T-helper 1 cell treated with Interleukin-12 subunit alpha and Interleukin-12 subunit beta and Interleukin-4 antibody, amounts not matched to agents 30 μg/mL and 1 μg/mL, for 36 hours (primary cell): ENCODE results near the gene OTOG.

Experiments used
- H3K27ac Mint-ChIP-seq: one replicate; pipeline ENCODE4 v1.8.0; 2021; ENCODE audit warnings: mild to moderate bottlenecking, mixed read lengths
- H3K27me3 Mint-ChIP-seq: one replicate; pipeline ENCODE4 v1.8.0; 2021; ENCODE audit warnings: low read depth, mixed read lengths
- H3K36me3 Mint-ChIP-seq: one replicate; pipeline ENCODE4 v1.8.0; 2021; ENCODE audit warnings: low read depth, mixed read lengths
- H3K4me1 Mint-ChIP-seq: one replicate; pipeline ENCODE4 v1.8.0; 2021; ENCODE audit warnings: low read depth, mixed read lengths
- H3K4me3 Mint-ChIP-seq: one replicate; pipeline ENCODE4 v1.8.0; 2021; ENCODE audit warnings: mild to moderate bottlenecking, moderate library complexity, mixed read lengths
- H3K9me3 Mint-ChIP-seq: one replicate; pipeline ENCODE4 v1.8.0; 2021; ENCODE audit warnings: mixed read lengths

OTOG gene

GRCh38 chr11:17554487-17554886, 7.4 kb downstream of the OTOG start:
- Mint-ChIP-seq H3K9me3 (no peaks in the 10 kb centered on the region), H3K27ac (no peak overlapping the region), H3K36me3 (no peaks in the 10 kb centered on the region), H3K4me3 (no peak overlapping the region), H3K27me3 (no peaks in the 10 kb centered on the region), H3K4me1 (no peaks in the 10 kb centered on the region)

- H3K36me3 Mint-ChIP-seq, result no peaks in the 10 kb centered on the region
- peaks cover 7% of the 10 kb centered on the region for H3K27me3 Mint-ChIP-seq
- no peak overlapping the region for H3K27ac Mint-ChIP-seq
- H3K4me1 Mint-ChIP-seq, result no peaks in the 10 kb centered on the region
- no peaks in the 10 kb centered on the region for H3K9me3 Mint-ChIP-seq
- H3K4me3 Mint-ChIP-seq, result no peak overlapping the region
Measured at GRCh38 chr11:17556999-17557398, 9.9 kb downstream of the OTOG start.

DNA sequence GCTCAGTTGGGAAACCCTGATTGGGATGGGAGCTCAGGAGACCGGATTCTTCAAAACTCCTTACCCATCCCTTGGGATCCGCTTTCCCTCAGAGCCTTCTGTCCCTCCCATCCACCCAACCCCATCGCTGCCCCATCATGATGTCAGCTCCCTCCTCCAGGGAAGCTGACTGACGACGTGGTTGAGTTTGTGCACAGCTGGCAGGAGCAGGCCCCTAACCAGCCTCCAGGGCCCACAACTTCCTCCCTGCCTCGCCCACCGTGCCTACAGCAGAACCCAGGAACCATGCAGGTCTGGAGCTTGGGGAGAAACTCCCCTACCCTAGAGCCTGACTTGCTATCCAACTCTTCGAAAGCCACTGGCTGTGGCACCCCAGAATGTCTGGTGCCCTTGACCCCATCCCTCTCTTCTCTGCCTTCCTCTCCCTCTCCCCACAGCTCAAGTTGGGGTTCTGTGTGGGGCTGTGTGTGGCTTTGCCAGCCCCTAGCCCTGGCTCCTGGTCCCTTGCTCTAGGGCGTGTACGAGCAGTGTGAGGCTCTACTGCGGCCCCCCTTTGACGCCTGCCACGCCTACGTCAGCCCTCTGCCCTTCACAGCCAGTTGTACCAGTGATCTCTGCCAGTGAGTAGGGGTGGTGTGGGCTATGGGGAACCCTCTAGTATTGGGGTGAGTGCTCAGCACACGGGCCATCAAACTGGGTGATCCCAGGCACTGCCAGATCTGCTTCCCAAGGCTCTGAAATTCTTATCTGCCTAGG, 11.1 kb downstream of the OTOG start:
- Mint-ChIP-seq H3K4me1 (peaks cover 3% of the 10 kb centered on the region), H3K27ac (no peak overlapping the region), H3K9me3 (no peaks in the 10 kb centered on the region), H3K27me3 (peaks cover 11% of the 10 kb centered on the region), H3K36me3 (no peaks in the 10 kb centered on the region), H3K4me3 (no peak overlapping the region)

DNA sequence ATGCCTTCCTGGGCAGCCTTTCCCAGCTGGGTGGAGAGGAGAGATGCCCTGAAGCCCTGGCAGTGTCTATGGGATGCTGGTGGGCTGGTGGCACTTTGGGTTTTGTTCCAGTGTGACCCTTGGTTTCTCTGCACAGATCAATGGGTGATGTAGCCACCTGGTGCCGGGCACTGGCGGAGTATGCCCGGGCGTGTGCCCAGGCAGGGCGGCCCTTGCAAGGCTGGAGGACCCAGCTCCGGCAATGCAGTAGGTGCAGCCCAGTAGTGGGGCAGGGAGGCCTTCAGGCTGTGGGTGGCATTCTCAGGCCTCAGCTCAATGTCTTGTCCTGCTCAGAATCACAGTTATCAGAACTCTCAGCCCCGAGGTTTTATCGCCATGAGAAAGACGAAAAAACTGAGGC, 11.9 kb downstream of the OTOG start:
- peaks cover 3% of the 10 kb centered on the region for H3K4me1 Mint-ChIP-seq
- no peaks in the 10 kb centered on the region for H3K9me3 Mint-ChIP-seq
- H3K27me3 Mint-ChIP-seq, result peaks cover 11% of the 10 kb centered on the region
- no peaks in the 10 kb centered on the region for H3K36me3 Mint-ChIP-seq
- H3K27ac Mint-ChIP-seq, result no peak overlapping the region
- H3K4me3 Mint-ChIP-seq, result no peak overlapping the region

DNA sequence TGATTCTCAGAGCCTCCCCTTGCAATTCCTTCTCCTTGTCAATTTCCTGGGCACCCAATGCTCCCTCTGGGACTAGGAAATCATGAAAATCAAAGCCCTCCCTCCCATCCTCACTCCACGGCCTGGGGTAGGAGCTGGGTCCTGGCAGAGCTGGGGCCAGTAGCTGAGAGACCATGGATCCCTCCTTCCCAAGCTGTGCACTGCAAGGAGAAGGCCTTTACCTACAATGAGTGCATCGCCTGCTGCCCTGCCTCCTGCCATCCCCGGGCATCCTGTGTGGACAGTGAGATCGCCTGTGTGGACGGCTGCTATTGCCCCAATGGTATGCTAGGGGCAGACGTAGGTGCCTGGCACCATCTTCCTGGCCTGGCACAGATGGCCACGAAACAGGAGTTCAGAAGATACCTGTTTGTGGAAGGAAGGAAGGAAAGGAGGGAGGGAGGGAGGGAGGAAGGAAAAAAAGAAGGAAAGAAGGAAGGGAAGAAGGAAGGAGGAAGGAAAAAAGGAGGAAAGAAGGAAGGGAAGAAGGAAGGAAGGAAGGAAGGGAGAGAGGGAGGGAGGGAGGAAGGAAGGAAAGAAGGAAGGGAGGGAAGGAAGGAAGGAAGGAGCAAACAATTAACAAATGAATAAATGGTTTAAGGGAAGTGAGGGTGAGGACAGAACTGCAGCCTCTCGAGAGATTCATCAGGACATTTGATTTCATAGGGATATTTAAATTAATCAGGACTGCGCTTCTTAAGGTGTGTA, 12.5 kb downstream of the OTOG start:
- Mint-ChIP-seq H3K4me1 (peaks cover 3% of the 10 kb centered on the region), H3K9me3 (no peaks in the 10 kb centered on the region), H3K4me3 (no peak overlapping the region), H3K27me3 (peaks cover 11% of the 10 kb centered on the region), H3K36me3 (no peaks in the 10 kb centered on the region), H3K27ac (no peak overlapping the region)

DNA sequence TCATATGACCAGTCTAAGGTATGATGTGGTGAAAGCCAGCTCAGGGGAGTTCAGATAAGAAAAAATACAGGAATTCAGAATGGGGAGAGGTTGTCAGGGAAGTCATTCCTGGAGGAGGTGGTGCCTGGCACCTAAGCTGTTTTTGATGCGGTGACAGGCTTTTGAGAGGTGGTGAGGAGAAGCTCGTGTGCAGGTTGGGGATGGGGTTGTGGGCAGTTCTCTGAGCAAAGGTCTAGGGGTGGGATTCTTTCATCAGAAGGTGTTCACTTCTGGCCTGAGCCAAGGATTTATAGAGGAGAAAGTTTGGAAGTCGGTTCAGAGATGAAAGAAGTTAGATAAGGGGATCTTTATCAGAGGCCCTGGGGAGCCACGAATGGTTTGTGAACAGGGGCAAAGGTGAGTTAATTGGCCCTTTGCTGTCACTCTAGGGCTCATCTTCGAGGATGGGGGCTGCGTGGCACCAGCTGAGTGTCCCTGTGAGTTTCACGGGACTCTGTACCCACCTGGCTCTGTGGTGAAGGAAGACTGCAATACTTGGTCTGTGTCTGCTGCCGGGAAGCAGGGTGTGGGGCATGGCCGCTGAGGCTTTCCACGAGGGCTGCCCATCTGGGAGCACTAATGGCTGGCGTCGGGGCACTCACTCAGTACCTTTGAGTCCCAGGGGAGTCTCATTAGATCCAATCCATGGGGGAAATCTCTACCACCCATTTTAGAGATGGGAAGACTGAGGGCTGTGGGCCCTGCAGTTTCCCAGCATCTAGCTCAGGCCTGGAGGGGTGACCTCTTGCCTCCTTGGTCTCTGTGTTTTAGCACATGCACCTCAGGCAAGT, 13.4 kb downstream of the OTOG start:
- no peaks in the 10 kb centered on the region for H3K36me3 Mint-ChIP-seq
- no peak overlapping the region for H3K4me3 Mint-ChIP-seq
- H3K27ac Mint-ChIP-seq, result no peak overlapping the region
- peaks cover 3% of the 10 kb centered on the region for H3K4me1 Mint-ChIP-seq
- no peaks in the 10 kb centered on the region for H3K9me3 Mint-ChIP-seq
- H3K27me3 Mint-ChIP-seq, result peaks cover 11% of the 10 kb centered on the region

- H3K4me1 Mint-ChIP-seq, result peaks cover 3% of the 10 kb centered on the region
- H3K27me3 Mint-ChIP-seq, result peaks cover 11% of the 10 kb centered on the region
- H3K9me3 Mint-ChIP-seq, result no peaks in the 10 kb centered on the region
- no peak overlapping the region for H3K27ac Mint-ChIP-seq
- H3K36me3 Mint-ChIP-seq, result no peaks in the 10 kb centered on the region
- H3K4me3 Mint-ChIP-seq, result no peak overlapping the region
Measured at GRCh38 chr11:17561111-17561415, 14.0 kb downstream of the OTOG start.

GRCh38 chr11:17561526-17561925, 14.5 kb downstream of the OTOG start:
- peaks cover 13% of the 10 kb centered on the region for H3K27me3 Mint-ChIP-seq
- H3K27ac Mint-ChIP-seq, result no peak overlapping the region
- no peaks in the 10 kb centered on the region for H3K9me3 Mint-ChIP-seq
- H3K36me3 Mint-ChIP-seq, result no peaks in the 10 kb centered on the region
- no peak overlapping the region for H3K4me3 Mint-ChIP-seq
- peaks cover 3% of the 10 kb centered on the region for H3K4me1 Mint-ChIP-seq

DNA sequence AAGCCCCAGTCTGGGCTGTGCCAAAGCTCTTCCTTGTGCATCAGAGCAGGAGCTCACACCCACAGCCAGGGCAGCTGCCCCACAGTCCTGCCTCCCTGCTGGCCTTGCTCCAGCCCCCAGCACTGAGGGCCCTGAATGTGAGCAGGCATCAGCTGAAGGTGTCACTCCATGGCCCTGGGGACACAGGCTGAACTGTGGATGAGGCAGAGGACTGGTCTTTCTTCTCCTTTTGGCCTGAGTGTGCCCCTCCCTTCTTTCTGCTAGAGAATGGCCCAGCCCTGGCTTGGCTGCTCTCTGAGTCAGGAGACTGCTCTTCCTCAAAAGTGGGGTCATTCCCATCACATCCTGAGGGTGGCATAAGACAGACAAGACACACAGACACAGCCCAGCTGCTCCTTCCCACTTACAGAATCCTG, 16.2 kb downstream of the OTOG start:
- Mint-ChIP-seq H3K9me3 (no peaks in the 10 kb centered on the region), H3K4me1 (peaks cover 3% of the 10 kb centered on the region), H3K4me3 (no peak overlapping the region)

DNA sequence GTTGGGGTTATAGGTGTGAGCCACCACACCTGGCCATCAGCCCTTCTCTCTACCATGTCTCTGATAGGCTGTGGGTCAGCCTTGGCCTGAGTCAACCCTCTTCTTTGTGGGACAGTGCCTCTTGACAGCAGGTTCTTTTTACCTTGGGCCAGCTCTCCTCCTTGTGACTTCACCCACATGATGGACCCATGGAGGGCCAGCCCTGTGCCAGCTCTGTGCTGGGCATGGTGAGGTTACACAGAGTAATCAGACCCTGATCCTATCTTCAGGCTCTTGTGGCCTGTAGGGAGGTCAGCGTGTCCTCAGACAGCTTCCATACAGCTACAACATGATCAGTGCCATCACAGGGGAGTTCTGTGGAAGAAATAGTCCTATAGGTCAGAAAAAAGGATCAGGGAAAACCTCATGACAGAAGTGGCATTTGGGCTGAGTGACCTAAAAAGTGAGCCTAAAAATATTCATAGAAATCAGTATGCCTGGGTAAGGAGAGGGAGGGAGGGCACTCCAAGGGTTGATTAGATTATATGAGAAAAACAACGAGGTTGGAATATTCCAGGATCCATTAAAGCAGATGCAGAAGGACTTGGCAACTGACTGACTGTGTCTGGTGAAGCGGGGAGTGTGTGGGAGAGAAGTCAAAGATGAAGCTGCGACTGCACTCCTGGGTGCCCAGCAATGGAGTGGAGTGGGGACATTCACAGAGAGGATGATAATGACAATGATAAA, 17.1 kb downstream of the OTOG start:
- Mint-ChIP-seq H3K27ac (no peak overlapping the region), H3K27me3 (peaks cover 17% of the 10 kb centered on the region), H3K9me3 (no peaks in the 10 kb centered on the region), H3K4me1 (peaks cover 6% of the 10 kb centered on the region), H3K4me3 (no peak overlapping the region), H3K36me3 (no peaks in the 10 kb centered on the region)

More for the DNA sequence above, 16.2 kb downstream of the OTOG start:
- H3K27me3 Mint-ChIP-seq, result peaks cover 17% of the 10 kb centered on the region
- no peak overlapping the region for H3K27ac Mint-ChIP-seq
- no peaks in the 10 kb centered on the region for H3K36me3 Mint-ChIP-seq

- Mint-ChIP-seq H3K27me3 (peaks cover 17% of the 10 kb centered on the region), H3K9me3 (no peaks in the 10 kb centered on the region)
Measured at GRCh38 chr11:17564687-17565042, 17.6 kb downstream of the OTOG start.

DNA sequence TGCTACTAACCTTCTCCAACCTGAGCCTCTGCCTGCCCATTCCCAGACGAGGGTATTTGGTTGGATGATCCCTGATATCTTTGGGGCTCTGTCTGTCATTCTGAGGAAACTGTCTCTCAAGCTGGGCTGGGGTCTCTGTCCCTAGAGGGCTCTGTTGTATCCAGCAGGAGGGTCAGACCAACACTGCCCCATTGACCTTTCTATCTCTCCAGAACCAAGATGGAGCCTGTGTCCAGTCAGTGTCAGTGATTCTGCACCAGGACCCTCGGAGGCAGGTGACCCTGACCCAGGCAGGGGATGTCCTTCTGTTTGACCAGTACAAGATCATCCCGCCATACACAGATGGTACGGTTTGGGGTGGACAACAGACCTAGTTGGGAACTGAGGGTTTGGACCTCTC, 21.9 kb downstream of the OTOG start:
- Mint-ChIP-seq H3K4me3 (no peak overlapping the region), H3K9me3 (no peaks in the 10 kb centered on the region), H3K36me3 (no peaks in the 10 kb centered on the region), H3K4me1 (peaks cover 5% of the 10 kb centered on the region), H3K27ac (no peak overlapping the region), H3K27me3 (peaks cover 6% of the 10 kb centered on the region)

More at GRCh38 chr11:17564687-17565042, 17.6 kb downstream of the OTOG start:
- Mint-ChIP-seq H3K4me3 (no peak overlapping the region), H3K4me1 (peaks cover 6% of the 10 kb centered on the region), H3K36me3 (no peaks in the 10 kb centered on the region), H3K27ac (no peak overlapping the region)

GRCh38 chr11:17570034-17570433, 23.0 kb downstream of the OTOG start:
- Mint-ChIP-seq H3K4me3 (no peak overlapping the region), H3K27ac (no peak overlapping the region), H3K4me1 (peaks cover 5% of the 10 kb centered on the region), H3K9me3 (no peaks in the 10 kb centered on the region), H3K36me3 (no peaks in the 10 kb centered on the region), H3K27me3 (peaks cover 6% of the 10 kb centered on the region)
